DND-41 (cell line): ENCODE data around the gene BCAS3.

Source experiments
- ATAC-seq: fragments of 200-7000 bp; cut with Tn5 transposase; 3 replicates; pipeline ENCODE4 v1.9.1; 2021; ENCODE audit warnings: low read depth; ENCODE audit not compliant: insufficient read depth
- DNase-seq: peaks from one replicate; pipeline ENCODE4 v3.0.0-alpha.2; 2020
- H2AFZ ChIP-seq: 2 replicates; pipeline ENCODE4 v1.6.0; 2012; ENCODE audit warnings: low read depth, low read length
- H3K27ac ChIP-seq: 2 replicates; pipeline ENCODE4 v1.5.1; 2012; ENCODE audit warnings: low read length, inconsistent platforms
- H3K27me3 ChIP-seq: fragments of 200-600 bp; sonication (generic); 2 replicates; pipeline ENCODE4 v1.6.0; 2012; ENCODE audit warnings: low read length, mild to moderate bottlenecking, inconsistent platforms; ENCODE audit not compliant: insufficient read depth, poor library complexity
- H3K36me3 ChIP-seq: 2 replicates; pipeline ENCODE4 v1.5.1; 2012; ENCODE audit warnings: low read length, inconsistent platforms; ENCODE audit not compliant: insufficient read depth
- H3K4me1 ChIP-seq: 2 replicates; pipeline ENCODE4 v1.5.1; 2012; ENCODE audit warnings: mild to moderate bottlenecking, low read length; ENCODE audit not compliant: insufficient read depth
- H3K4me2 ChIP-seq: 2 replicates; pipeline ENCODE4 v1.6.0; 2012; ENCODE audit warnings: mild to moderate bottlenecking, moderate library complexity, low read length, inconsistent platforms; ENCODE audit not compliant: insufficient read depth
- H3K4me3 ChIP-seq, 2 experiments: fragments of 200-600 bp in 1 of 2; shearing (Covaris generic) in 1 of 2; 2 replicates each; pipeline ENCODE4 v1.5.1; 2012 to 2016; ENCODE audit warnings: inconsistent platforms in 2 of 2, low read length in 2 of 2, mild to moderate bottlenecking in 2 of 2, low read depth in 1 of 2, moderate library complexity in 1 of 2
- H3K79me2 ChIP-seq: 2 replicates; pipeline ENCODE4 v1.6.0; 2012; ENCODE audit warnings: low read length, inconsistent platforms; ENCODE audit not compliant: insufficient read depth
- H3K9ac ChIP-seq: 2 replicates; pipeline ENCODE4 v1.6.0; 2012; ENCODE audit warnings: low read depth, mild to moderate bottlenecking, inconsistent platforms, low read length, moderate library complexity
- H3K9me3 ChIP-seq: 2 replicates; pipeline ENCODE4 v1.5.1; 2012; ENCODE audit warnings: low read length, moderate library complexity, mild to moderate bottlenecking, inconsistent platforms; ENCODE audit not compliant: insufficient read depth, severe bottlenecking
- H4K20me1 ChIP-seq: 2 replicates; pipeline ENCODE4 v1.6.0; 2012; ENCODE audit warnings: low read length; ENCODE audit not compliant: insufficient read depth
- EZH2 ChIP-seq: IDR thresholded peaks from 3 replicates; pipeline ENCODE4 v1.6.1; 2012; ENCODE audit warnings: borderline replicate concordance, low read depth, mild to moderate bottlenecking, moderate library complexity, low read length, inconsistent platforms; ENCODE audit not compliant: severe bottlenecking
- TF ChIP-seq, protein P1 (sequence below): IDR thresholded peaks from 2 replicates; pipeline ENCODE4 v1.5.1; 2012; ENCODE audit warnings: borderline replicate concordance, low read length, moderate library complexity, mild to moderate bottlenecking; ENCODE audit not compliant: poor library complexity, severe bottlenecking; ENCODE audit errors: extremely low read depth

BCAS3 gene

DNA sequence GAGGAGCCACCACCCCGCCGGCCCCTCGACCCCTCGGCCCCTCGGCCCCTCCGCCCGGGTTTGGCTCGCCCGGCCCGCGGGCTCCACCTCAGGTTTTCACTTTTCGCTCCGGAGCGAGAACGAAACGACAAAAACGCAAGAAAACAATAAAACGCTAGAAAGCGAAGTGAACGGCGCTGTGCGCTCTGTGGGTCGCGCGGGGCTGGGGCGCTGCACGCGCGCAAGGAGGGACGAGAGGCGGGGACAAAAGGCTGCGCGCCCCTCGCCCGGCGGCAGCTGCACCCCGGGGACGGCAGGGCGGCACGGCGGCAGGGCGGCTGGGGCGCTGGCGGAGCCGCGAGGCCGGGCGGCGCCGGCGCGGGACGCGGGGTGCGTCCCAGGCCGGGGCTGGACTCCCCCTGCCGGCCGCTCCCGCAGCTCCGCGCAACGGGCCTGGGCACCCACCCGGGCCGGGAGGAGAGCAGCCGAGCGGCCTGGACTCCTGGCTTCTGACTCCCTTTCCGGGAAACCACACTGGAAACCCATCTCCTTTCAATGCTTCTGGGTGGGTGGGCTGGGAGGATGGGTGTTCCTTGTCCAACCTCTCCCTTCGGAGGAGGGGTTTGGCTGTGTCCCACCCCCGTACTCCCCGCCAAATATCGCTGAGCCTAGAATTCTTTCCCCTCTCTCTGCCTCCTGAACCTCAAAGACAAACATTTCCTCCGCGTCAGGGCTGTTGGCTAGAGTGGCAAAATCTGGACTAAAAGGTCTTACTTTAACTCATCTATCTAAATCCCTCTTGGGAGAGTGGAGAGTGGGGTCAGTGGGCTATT lies 731.9 kb downstream of the BCAS3 start:
- no peak overlapping the region for H3K9ac ChIP-seq

GRCh38 chr17:61410141-61411010 lies 732.7 kb downstream of the BCAS3 start:
- H3K9ac ChIP-seq = no peak overlapping the region
- peaks cover 33% of the 10 kb centered on the region for H3K27me3 ChIP-seq
- H3K4me1 ChIP-seq = peaks cover 13% of the 10 kb centered on the region
- no peaks in the 10 kb centered on the region for H3K36me3 ChIP-seq
- H3K79me2 ChIP-seq = no peaks in the 10 kb centered on the region
- H2AFZ ChIP-seq = no peak overlapping the region
- no peaks in the 10 kb centered on the region for H4K20me1 ChIP-seq
- no peak for DNase-seq
- no peaks in the 10 kb centered on the region for H3K9me3 ChIP-seq
- H3K27ac ChIP-seq = no peak overlapping the region
- TF ChIP-seq EZH2 = no peak
- TF ChIP-seq, protein P1, sequence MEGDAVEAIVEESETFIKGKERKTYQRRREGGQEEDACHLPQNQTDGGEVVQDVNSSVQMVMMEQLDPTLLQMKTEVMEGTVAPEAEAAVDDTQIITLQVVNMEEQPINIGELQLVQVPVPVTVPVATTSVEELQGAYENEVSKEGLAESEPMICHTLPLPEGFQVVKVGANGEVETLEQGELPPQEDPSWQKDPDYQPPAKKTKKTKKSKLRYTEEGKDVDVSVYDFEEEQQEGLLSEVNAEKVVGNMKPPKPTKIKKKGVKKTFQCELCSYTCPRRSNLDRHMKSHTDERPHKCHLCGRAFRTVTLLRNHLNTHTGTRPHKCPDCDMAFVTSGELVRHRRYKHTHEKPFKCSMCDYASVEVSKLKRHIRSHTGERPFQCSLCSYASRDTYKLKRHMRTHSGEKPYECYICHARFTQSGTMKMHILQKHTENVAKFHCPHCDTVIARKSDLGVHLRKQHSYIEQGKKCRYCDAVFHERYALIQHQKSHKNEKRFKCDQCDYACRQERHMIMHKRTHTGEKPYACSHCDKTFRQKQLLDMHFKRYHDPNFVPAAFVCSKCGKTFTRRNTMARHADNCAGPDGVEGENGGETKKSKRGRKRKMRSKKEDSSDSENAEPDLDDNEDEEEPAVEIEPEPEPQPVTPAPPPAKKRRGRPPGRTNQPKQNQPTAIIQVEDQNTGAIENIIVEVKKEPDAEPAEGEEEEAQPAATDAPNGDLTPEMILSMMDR = peak; percentile 17
- no peak overlapping the region for H3K4me3 ChIP-seq
- H3K4me2 ChIP-seq = no peak overlapping the region
- ATAC-seq = no peak

More for the DNA sequence above, 731.9 kb downstream of the BCAS3 start:
- Histone ChIP-seq H3K27ac (no peak overlapping the region), H3K4me3 (no peak overlapping the region), H3K36me3 (no peaks in the 10 kb centered on the region), H3K79me2 (no peaks in the 10 kb centered on the region), H3K9me3 (no peaks in the 10 kb centered on the region), H3K27me3 (peaks cover 33% of the 10 kb centered on the region), H3K4me1 (peaks cover 13% of the 10 kb centered on the region), H2AFZ (no peak overlapping the region), H4K20me1 (no peaks in the 10 kb centered on the region), H3K4me2 (peak overlapping the region; percentile 36; the same call in 1 of the 2 replicates)
- peak; percentile 13; the same call in 1 of the 3 replicates for ATAC-seq
- DNase-seq = no peak
- TF ChIP-seq, protein P1 = no peak
- no peak for TF ChIP-seq EZH2

DNA sequence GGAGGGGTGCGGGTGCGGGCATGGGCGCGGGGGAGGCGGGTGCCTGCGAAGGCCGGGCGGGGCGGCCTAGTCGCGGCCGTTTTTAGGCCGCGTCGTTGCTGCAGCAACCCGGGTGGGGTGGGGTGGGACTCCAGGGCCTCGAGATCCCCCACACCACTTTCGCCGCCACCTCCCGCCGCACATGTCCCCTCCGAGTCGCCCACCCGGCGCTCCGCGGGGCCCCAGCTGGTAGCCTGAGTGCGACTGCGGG lies 733.3 kb downstream of the BCAS3 start:
- no peak overlapping the region for H3K4me2 ChIP-seq

More for the DNA sequence above, 733.3 kb downstream of the BCAS3 start:
- peaks cover 13% of the 10 kb centered on the region for H3K4me1 ChIP-seq
- H3K4me3 ChIP-seq = no peak overlapping the region
- H4K20me1 ChIP-seq = no peaks in the 10 kb centered on the region
- no peaks in the 10 kb centered on the region for H3K79me2 ChIP-seq
- TF ChIP-seq, protein P1 = no peak
- TF ChIP-seq EZH2 = no peak
- no peak for ATAC-seq
- no peaks in the 10 kb centered on the region for H3K36me3 ChIP-seq
- H3K27ac ChIP-seq = no peak overlapping the region
- no peak overlapping the region for H3K9ac ChIP-seq
- H2AFZ ChIP-seq = no peak overlapping the region
- peaks cover 33% of the 10 kb centered on the region for H3K27me3 ChIP-seq
- DNase-seq = no peak
- H3K9me3 ChIP-seq = no peaks in the 10 kb centered on the region
